A549 treated with CpdA at 1 μM for 4 hours (cell line): ENCODE data around the gene AARS2. TPM values are rescaled to one million over a fixed set of nuclear protein-coding genes. Genes with fewer than 3 reads are reported as not detected.

Experiments used
- total RNA-seq: library from RNA; stranded (reverse); fragments of 200-300 nt; extraction: Qiagen RNA extraction; gene quantifications from 5 replicates; pipeline ENCODE4 v1.2.3, GENCODE V29; 2022; ENCODE audit warnings: low read depth

The AARS2 gene
- 6.1 to 9.2 TPM (median 6.9 TPM) in 5 replicates for total RNA-seq

DNA sequence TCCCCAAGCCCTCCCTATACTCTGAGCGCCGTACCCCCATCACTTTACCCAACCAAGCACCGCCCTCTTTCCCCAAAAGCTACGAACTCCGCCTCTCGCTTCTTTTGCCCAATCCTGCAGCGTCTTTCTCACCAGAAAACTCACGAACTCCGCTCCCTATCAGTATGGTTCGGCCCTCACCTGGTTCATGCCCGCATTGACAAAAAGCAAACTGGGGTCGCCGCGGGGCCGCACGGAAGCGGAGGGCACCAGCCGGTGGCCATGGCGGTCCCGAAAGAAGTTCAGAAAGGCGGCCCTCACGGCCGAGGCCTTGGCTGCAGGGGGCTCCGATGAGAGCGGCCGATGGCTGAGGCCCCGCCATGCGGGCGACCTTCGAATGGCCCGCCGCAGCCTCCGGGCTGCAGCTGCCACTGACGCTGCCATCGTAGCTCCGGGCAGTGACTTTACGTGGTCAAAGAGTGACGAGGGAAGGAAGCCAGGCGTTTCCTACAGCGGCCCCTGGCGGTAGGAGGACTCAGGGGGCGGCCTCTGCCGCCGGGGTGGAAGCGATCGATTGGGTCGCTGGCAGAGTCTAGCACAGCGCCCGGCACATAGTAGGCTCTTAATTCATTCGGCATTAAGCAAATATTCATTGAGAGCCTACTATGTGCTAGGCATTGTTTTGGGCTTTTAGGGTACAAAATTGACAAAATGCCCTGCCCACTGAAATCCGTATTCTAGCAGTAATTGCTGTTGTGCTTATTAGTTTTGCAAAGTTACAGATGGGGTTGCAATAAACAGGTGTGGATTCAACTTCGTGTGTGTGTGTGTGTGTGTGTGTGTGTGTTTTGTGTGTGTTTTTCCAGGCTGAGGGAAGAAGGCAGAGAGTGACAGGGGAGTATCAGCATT lies at the start of gene AARS2:
Gene AARS2, minus strand, starts transcription at position 447 of the 888 bp plus-strand sequence. Its CDS starts 24 bp downstream, at position 423.

DNA sequence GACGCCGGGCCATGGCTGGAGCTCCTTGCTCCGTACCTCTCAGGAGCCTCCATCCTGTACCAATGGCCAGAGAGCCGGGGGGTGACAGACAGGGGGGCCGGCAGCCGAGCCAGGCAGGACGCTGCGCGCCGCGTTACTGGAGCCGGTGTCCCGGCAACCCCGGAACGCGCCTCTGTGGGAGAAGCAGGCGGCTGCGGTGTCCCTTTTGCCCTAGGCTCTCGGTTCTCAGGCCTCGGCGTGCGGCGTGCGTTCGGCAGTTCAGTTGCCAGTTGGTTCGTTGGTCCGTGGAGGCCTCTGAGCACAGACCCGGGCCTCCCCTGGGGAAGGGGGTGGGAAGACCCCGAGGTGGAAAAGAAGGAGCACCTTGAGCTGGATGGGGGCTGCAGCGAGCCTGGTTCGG lies 29.3 kb upstream of the AARS2 start, which contains the start of gene SPATS1:
Gene SPATS1, plus strand, starts transcription at position 162 of the 400 bp plus-strand sequence. CDS start 446 bp downstream, outside the sequence.

DNA sequence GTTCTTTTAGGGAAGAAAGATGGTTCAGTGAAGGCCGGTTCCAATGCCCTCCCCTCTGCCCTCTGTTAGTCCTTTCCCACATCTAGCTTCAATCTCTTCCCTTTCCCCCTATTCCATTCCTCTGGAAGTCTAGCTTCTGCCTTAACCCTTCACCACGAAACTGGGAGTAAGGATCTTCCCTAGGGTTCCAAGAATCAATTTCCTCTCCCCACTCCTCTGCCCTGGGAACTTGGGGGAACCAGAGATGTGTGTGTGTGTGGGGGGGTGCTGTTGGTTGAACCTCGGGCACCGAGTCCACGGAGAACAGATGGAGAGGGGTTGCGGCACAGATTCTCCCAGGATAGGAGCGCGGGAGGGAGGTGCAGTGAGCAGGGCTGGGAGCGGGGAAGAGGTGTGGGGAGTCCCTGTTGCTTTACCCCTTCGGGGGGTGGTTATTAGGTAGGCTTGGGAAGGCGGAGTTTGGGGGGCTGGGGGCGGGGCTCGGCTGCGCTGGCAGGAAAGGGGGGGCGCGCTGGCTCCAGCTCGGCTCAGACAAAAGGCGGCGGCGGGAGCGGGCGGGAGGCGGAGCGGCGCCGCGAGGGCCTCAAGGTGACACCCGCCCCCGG lies 43.1 kb downstream of the AARS2 start, which contains the start of gene TMEM151B:
Gene TMEM151B, plus strand, starts transcription at position 530 of the 605 bp plus-strand sequence. CDS start 293 bp downstream, outside the sequence.

DNA sequence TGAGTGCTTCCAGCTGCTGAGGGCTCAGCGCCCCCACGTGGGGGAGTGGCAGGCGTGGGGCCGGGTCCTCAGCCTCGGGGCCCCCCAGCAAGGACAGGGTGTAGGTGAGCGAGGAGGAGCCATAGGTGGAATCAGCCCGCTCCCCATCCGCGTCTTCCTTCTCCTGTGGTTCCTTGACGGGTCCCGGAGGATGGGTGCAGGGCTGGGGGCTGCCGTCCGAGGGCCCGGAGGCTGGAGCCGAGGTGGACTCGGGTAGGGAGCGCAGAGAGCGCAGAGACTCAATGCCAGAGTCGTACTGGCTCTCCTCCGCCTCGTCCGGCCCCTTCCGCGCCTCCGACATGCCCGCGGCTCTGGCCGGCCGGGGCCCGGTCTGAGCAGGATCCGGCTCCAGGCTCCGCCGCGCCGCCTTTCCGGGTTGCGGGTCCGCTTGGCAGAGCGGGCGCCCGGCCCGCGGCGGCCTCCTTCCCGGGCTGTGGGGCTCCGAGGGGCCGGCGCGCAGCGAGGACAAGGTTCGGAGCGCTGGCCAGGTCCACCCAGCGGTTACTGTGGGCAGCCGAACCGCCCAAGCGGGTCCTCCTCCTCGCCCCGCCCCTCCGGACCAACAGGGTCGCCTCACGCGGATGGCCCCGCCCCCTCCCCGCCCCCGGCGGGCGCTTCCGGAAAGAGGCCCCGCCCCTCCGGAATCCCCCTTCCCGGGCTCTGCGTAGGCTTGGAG lies 48.0 kb downstream of the AARS2 start, which contains the start of gene NFKBIE:
Gene NFKBIE, minus strand, starts transcription at position 545 of the 715 bp plus-strand sequence. Its CDS starts 205 bp downstream, at position 340.

DNA sequence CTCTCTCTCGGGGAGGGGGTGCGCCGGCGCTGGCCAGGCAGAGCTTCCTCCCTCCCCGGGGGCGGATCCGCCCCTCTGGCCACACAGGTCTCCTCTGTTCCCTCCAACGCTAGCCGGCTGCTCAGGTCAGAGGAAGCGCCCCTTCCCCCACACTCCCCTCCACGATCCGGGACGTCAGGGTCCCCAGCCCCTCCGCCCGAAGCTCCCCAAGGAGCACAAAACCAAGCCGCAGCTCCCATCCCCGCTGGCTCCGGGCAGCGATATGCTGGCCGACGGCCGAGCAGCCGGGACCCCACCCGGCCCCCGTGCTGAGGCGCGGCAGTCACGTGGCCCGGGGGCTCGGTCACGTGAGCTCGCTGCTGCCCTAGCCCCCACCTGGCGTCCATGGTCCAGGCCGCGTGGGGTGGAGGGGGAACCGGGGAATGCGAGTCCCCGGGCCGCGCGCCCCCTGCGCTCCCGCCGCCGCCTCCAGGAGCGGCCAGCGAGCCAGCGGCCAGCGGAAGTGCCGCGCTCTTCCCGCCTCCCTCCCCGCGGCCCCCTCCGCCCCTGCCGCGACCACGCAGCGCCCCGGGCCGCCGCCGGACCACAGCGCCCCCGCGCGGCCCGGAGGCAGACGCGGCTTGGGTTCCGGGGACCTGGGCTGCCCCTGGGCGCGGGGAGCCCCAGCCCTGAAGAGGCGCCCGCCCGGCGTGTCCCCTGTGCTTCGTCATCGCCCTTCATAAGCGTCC lies 56.0 kb downstream of the AARS2 start, which contains the start of gene SLC35B2:
Gene SLC35B2, minus strand, starts transcription at position 504 of the 728 bp plus-strand sequence. Its CDS starts 118 bp downstream, at position 386.

Other genes with a start within 250 kb of the AARS2 start
- 59.3 to 80.7 TPM (median 74.3 TPM) in 5 replicates for gene MRPL14, start 185.9 kb downstream of the AARS2 start, total RNA-seq
- gene TMEM63B, start 185.8 kb downstream of the AARS2 start, total RNA-seq: 11.3 to 17.8 TPM (median 16.3 TPM) in 5 replicates
- gene CAPN11, start 154.5 kb downstream of the AARS2 start, total RNA-seq: not detected in 5 replicates
- gene MYMX, start 96.4 kb downstream of the AARS2 start, total RNA-seq: not detected in 5 replicates
- 41.4 to 55.8 TPM (median 55.0 TPM) in 5 replicates for gene SLC29A1, start 89.8 kb downstream of the AARS2 start, total RNA-seq
- 1,269 to 1,470 TPM (median 1,299 TPM) in 5 replicates for gene HSP90AB1, start 66.2 kb downstream of the AARS2 start, total RNA-seq
- gene SLC35B2, start 55.8 kb downstream of the AARS2 start, total RNA-seq: 46.4 to 66.2 TPM (median 65.3 TPM) in 5 replicates
- gene NFKBIE, start 47.8 kb downstream of the AARS2 start, total RNA-seq: 11.8 to 16.4 TPM (median 14.8 TPM) in 5 replicates
- gene TMEM151B, start 42.9 kb downstream of the AARS2 start, total RNA-seq: 0.01 to 0.04 TPM in 2 of 5 replicates, not detected in the others
- gene SPATS1, start 29.3 kb upstream of the AARS2 start, total RNA-seq: not detected in 5 replicates
- gene CDC5L, start 74.4 kb upstream of the AARS2 start, total RNA-seq: 11.8 to 18.2 TPM (median 12.6 TPM) in 5 replicates